Naive thymus-derived CD4-positive, alpha-beta T cell (primary cell): ENCODE data around the gene NR0B2. TPM values are rescaled to one million over a fixed set of nuclear protein-coding genes. Genes with fewer than 3 reads are reported as not detected.
A peak's percentile ranks its signal among the peaks of the same experiment; 100 is the strongest.

Experiments used
- ATAC-seq: fragments of 150-1000 bp; cut with Tn5 transposase; 2 replicates; pipeline ENCODE4 v1.10.0; 2021; ENCODE audit warnings: mild to moderate bottlenecking, moderate library complexity
- CTCF ChIA-PET: fragments of 350-600 bp; sonication (Branson Sonifier 250); formaldehyde crosslinking; loops from one replicate; lab custom pipeline; 2021; ENCODE audit warnings: antibody characterized with exemption; lab: Charles Lee
- POLR2A ChIA-PET: fragments of 350-600 bp; sonication (Branson Sonifier 250); formaldehyde crosslinking; loops from one replicate; lab custom pipeline; 2021; ENCODE audit warnings: antibody characterized with exemption, inconsistent platforms; lab: Charles Lee
- DNase-seq, 9 donors: peaks; one replicate each; pipeline versions ENCODE4 v3.0.0 to v3.0.0-alpha.2; 2020 to 2022; ENCODE audit warnings: mixed read lengths in 1 of 9
- H3K27ac ChIP-seq: one replicate; pipeline ENCODE4 v1.7.0; 2013; ENCODE audit warnings: mild to moderate bottlenecking, low read depth, low read length, moderate library complexity
- H3K27me3 ChIP-seq, 2 donors: one replicate each; pipeline ENCODE4 v1.7.0; 2013; ENCODE audit warnings: low read length in 2 of 2, mild to moderate bottlenecking in 2 of 2, moderate library complexity in 2 of 2; ENCODE audit not compliant: control insufficient read depth in 2 of 2, insufficient read depth in 2 of 2
- H3K36me3 ChIP-seq, 3 experiments: 1 replicate in 2 of 3; 2 replicates in 1 of 3; pipeline ENCODE4 v1.7.0; 2013; ENCODE audit warnings: low read length in 3 of 3, mild to moderate bottlenecking in 3 of 3, moderate library complexity in 1 of 3; ENCODE audit not compliant: insufficient read depth in 3 of 3, control insufficient read depth in 2 of 3
- H3K4me1 ChIP-seq, 2 donors: one replicate each; pipeline ENCODE4 v1.7.0; 2013; ENCODE audit warnings: low read length in 2 of 2, mild to moderate bottlenecking in 2 of 2, moderate library complexity in 1 of 2; ENCODE audit not compliant: control insufficient read depth in 2 of 2, insufficient read depth in 2 of 2
- H3K4me3 ChIP-seq: 2 replicates; pipeline ENCODE4 v1.7.0; 2013; ENCODE audit warnings: mild to moderate bottlenecking, low read length
- H3K9me3 ChIP-seq, 3 experiments: 1 replicate in 2 of 3; 2 replicates in 1 of 3; pipeline ENCODE4 v1.7.0; 2013; ENCODE audit warnings: low read length in 3 of 3; ENCODE audit not compliant: control insufficient read depth in 2 of 3
- H3K27ac Mint-ChIP-seq, 9 donors: one replicate each; pipeline ENCODE4 v1.8.0; 2020 to 2022; ENCODE audit warnings: mixed read lengths in 9 of 9, mild to moderate bottlenecking in 8 of 9, moderate library complexity in 5 of 9, inconsistent platforms in 2 of 9
- H3K27me3 Mint-ChIP-seq, 5 donors: one replicate each; pipeline ENCODE4 v1.8.0; 2021 to 2022; ENCODE audit warnings: mixed read lengths in 5 of 5, mild to moderate bottlenecking in 1 of 5
- H3K36me3 Mint-ChIP-seq, 5 donors: one replicate each; pipeline ENCODE4 v1.8.0; 2020 to 2022; ENCODE audit warnings: mixed read lengths in 5 of 5, mild to moderate bottlenecking in 3 of 5, inconsistent platforms in 1 of 5
- H3K4me1 Mint-ChIP-seq, 7 donors: one replicate each; pipeline ENCODE4 v1.8.0; 2020 to 2022; ENCODE audit warnings: mixed read lengths in 7 of 7, mild to moderate bottlenecking in 3 of 7, inconsistent platforms in 1 of 7
- H3K4me3 Mint-ChIP-seq, 10 donors: one replicate each; pipeline ENCODE4 v1.8.0; 2020 to 2022; ENCODE audit warnings: mild to moderate bottlenecking in 10 of 10, mixed read lengths in 10 of 10, moderate library complexity in 6 of 10, inconsistent platforms in 2 of 10
- H3K9me3 Mint-ChIP-seq, 11 donors: one replicate each; pipeline ENCODE4 v1.8.0; 2020 to 2022; ENCODE audit warnings: mixed read lengths in 11 of 11, mild to moderate bottlenecking in 4 of 11, inconsistent platforms in 1 of 11, moderate library complexity in 1 of 11
- intact Hi-C, 2 donors: fragments of 100-400 bp; cut with micrococcal nuclease; formaldehyde crosslinking; loops; one replicate each; pipeline ENCODE4 v1.15.1; 2023
- polyA plus RNA-seq, 2 donors: library from polyadenylated mRNA; unstranded; fragments of 300-500 nt; fragmentation: Illumina TruSeq; gene quantifications; one replicate each; pipeline ENCODE4 v1.2.3, GENCODE V29; 2021
- total RNA-seq, 6 experiments: library from RNA in 5 of 6; stranded (reverse) in 5 of 6; gene quantifications; 1 replicate in 5 of 6; 2 replicates in 1 of 6; pipeline ENCODE4 v1.2.3 and lab custom pipeline; 2021 to 2026

NR0B2 gene
- total and polyA plus RNA-seq, 7 experiments from 2014 or later: not detected

- Histone ChIP-seq H3K4me3 (no peak overlapping the region), H3K27me3 (no peaks in the 10 kb centered on the region), H3K36me3 (no peaks in the 10 kb centered on the region), H3K9me3 (no peaks in the 10 kb centered on the region), H3K27ac (no peak overlapping the region), H3K4me1 (no peaks in the 10 kb centered on the region)
- Mint-ChIP-seq H3K4me1 (no peaks in the 10 kb centered on the region), H3K27ac (no peak overlapping the region), H3K27me3 (peaks cover 0 to 6% (median 0%) of the 10 kb centered on the region in 5 donors), H3K4me3 (no peak overlapping the region), H3K9me3 (no peaks in the 10 kb centered on the region), H3K36me3 (peaks cover 0 to under 1% (median 0%) of the 10 kb centered on the region in 5 donors)
- ChIA-PET POLR2A (interaction anchor here (0.8 to 1.0 kb wide), 2 partner anchors 9 to 14 kb away, joined by 3 read pairs; no protein-coding TSS in a partner anchor), CTCF (no interaction called here)
- DNase-seq (no peak), ATAC-seq (no peak)
- intact Hi-C loops: no loop called here
Measured at GRCh38 chr1:26913389-26913753, 404 bp downstream of the NR0B2 start.

- no peaks in the 10 kb centered on the region for H3K4me1 ChIP-seq
- ATAC-seq: no peak
- peaks cover 0 to 4% (median 0%) of the 10 kb centered on the region in 5 donors for H3K36me3 Mint-ChIP-seq
- H3K4me1 Mint-ChIP-seq: peaks cover 0 to 3% (median 0%) of the 10 kb centered on the region in 7 donors
- no peaks in the 10 kb centered on the region for H3K9me3 Mint-ChIP-seq
- H3K27ac Mint-ChIP-seq: no peak overlapping the region
- H3K9me3 ChIP-seq: no peaks in the 10 kb centered on the region
- CTCF ChIA-PET: no interaction called here
- DNase-seq: no peak
- intact Hi-C loops: no loop called here
- H3K4me3 Mint-ChIP-seq: no peak overlapping the region
- no peak overlapping the region for H3K27ac ChIP-seq
- POLR2A ChIA-PET: no interaction called here
- H3K4me3 ChIP-seq: no peak overlapping the region
- no peaks in the 10 kb centered on the region for H3K27me3 ChIP-seq
- H3K36me3 ChIP-seq: no peaks in the 10 kb centered on the region
- peaks cover 0 to 6% (median 0%) of the 10 kb centered on the region in 5 donors for H3K27me3 Mint-ChIP-seq
Measured at GRCh38 chr1:26912147-26912490, 1.7 kb downstream of the NR0B2 start.

DNA sequence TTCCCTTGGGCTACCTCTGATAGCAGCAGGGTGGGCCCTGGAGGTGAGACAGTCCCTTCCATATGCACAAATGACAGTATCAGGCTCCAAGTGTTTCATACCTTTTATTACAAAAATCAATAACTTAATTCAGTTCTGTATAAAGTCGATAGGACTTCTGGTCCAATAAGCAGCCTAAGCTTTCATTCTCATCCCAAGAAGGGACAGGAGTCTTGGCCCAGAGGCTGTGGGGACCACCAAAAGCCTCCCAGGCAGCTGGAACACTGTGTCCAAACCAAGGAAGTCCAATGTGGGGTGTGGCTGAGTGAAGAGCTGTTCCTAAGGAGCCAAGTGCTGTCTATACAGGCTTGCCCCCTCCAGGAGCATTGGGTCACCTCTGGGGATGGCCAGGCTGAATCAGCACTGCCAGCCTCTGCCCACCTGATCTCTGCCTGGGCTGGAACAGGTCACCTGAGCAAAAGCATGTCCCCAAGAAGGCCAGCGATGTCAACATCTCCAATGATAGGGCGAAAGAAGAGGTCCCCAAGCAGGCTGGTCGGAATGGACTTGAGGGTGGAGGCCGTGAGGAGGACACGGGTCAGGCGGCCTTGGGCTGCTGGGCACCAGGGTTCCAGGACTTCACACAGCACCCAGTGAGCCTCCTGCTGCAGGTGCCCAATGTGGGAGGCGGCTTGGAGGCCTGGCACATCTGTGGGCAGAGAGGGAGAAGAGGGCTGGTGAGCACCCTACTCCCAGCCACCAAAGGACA, 2.2 kb downstream of the NR0B2 start:
- ChIA-PET CTCF (no interaction called here), POLR2A (no interaction called here)
- peaks cover 0 to 4% (median 0%) of the 10 kb centered on the region in 5 donors for H3K36me3 Mint-ChIP-seq
- no peak for ATAC-seq
- H3K4me1 Mint-ChIP-seq: peaks cover 0 to 3% (median 0%) of the 10 kb centered on the region in 7 donors
- H3K27me3 ChIP-seq: no peaks in the 10 kb centered on the region
- H3K27ac Mint-ChIP-seq: no peak overlapping the region
- intact Hi-C loops: no loop called here
- no peaks in the 10 kb centered on the region for H3K4me1 ChIP-seq
- no peaks in the 10 kb centered on the region for H3K9me3 ChIP-seq
- DNase-seq: no peak
- H3K9me3 Mint-ChIP-seq: no peaks in the 10 kb centered on the region
- H3K27ac ChIP-seq: no peak overlapping the region
- H3K27me3 Mint-ChIP-seq: peaks cover 0 to 6% (median 0%) of the 10 kb centered on the region in 5 donors
- H3K36me3 ChIP-seq: no peaks in the 10 kb centered on the region
- no peak overlapping the region for H3K4me3 ChIP-seq
- no peak overlapping the region for H3K4me3 Mint-ChIP-seq

- H3K27me3 Mint-ChIP-seq: peaks cover 0 to 6% (median 0%) of the 10 kb centered on the region in 5 donors
- Histone ChIP-seq H3K9me3 (no peaks in the 10 kb centered on the region), H3K27ac (no peak overlapping the region), H3K4me1 (no peaks in the 10 kb centered on the region), H3K27me3 (no peaks in the 10 kb centered on the region), H3K36me3 (no peaks in the 10 kb centered on the region), H3K4me3 (no peak overlapping the region)
- ChIA-PET POLR2A (interaction anchor here (1.4 kb wide), 1 partner anchor 10 kb away, joined by 5 read pairs; the partner anchor contains the start of gene GPATCH3), CTCF (no interaction called here)
- peaks cover 0 to 4% (median 0%) of the 10 kb centered on the region in 5 donors for H3K36me3 Mint-ChIP-seq
- intact Hi-C loops: no loop called here
- peaks cover 0 to 1% (median 0%) of the 10 kb centered on the region in 11 donors for H3K9me3 Mint-ChIP-seq
- H3K27ac Mint-ChIP-seq: peak overlapping the region in 1 of 9 donors; percentile 30
- peaks cover 0 to 3% (median 0%) of the 10 kb centered on the region in 7 donors for H3K4me1 Mint-ChIP-seq
- no peak for ATAC-seq
- no peak overlapping the region for H3K4me3 Mint-ChIP-seq
- no peak for DNase-seq
Measured at GRCh38 chr1:26910343-26911160, 3.2 kb downstream of the NR0B2 start.

DNA sequence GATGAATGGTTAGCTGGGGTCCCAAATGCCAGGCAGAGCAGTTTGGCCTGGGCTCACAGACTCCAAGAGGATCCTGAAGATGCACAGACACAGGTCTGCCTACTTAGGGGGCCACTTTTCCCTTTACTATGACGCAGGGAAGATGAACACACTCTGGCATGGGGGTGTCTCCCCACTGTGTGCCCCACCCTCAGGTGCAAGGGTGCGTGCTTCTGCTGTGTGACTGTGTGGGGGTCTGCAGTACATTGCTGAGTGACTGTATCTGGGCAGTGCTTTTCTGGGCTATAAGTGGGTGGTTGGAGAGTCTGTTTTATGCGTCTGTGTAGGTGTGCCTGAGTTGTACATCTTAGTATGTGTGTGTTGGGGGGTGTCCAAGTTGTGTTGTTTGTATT, 3.8 kb downstream of the NR0B2 start:
- CTCF ChIA-PET: no interaction called here
- ATAC-seq (no peak), DNase-seq (no peak)
- Mint-ChIP-seq H3K36me3 (peaks cover 0 to 4% (median 0%) of the 10 kb centered on the region in 5 donors), H3K27ac (peak overlapping the region in 1 of 9 donors; percentile 30), H3K4me3 (no peak overlapping the region), H3K4me1 (peaks cover 0 to 3% (median 0%) of the 10 kb centered on the region in 7 donors), H3K27me3 (peaks cover 0 to 6% (median 0%) of the 10 kb centered on the region in 5 donors), H3K9me3 (peaks cover 0 to 1% (median 0%) of the 10 kb centered on the region in 11 donors)
- no peaks in the 10 kb centered on the region for H3K27me3 ChIP-seq
- H3K4me3 ChIP-seq: no peak overlapping the region
- H3K36me3 ChIP-seq: no peaks in the 10 kb centered on the region
- H3K9me3 ChIP-seq: no peaks in the 10 kb centered on the region
- H3K27ac ChIP-seq: no peak overlapping the region
- intact Hi-C loops: no loop called here
- no peaks in the 10 kb centered on the region for H3K4me1 ChIP-seq
- POLR2A ChIA-PET: interaction anchor here (1.4 kb wide), 1 partner anchor 9 kb away, joined by 5 read pairs; the partner anchor contains the start of gene GPATCH3

- POLR2A ChIA-PET: no interaction called here
- peaks cover 0 to 4% (median 0%) of the 10 kb centered on the region in 5 donors for H3K36me3 Mint-ChIP-seq
- no peak overlapping the region for H3K4me3 Mint-ChIP-seq
- Histone ChIP-seq H3K9me3 (no peaks in the 10 kb centered on the region), H3K27ac (no peak overlapping the region), H3K27me3 (no peaks in the 10 kb centered on the region), H3K4me1 (no peaks in the 10 kb centered on the region), H3K36me3 (no peaks in the 10 kb centered on the region), H3K4me3 (no peak overlapping the region)
- DNase-seq (no peak), ATAC-seq (no peak)
- intact Hi-C loops: no loop called here
- peaks cover 0 to 5% (median 2%) of the 10 kb centered on the region in 7 donors for H3K4me1 Mint-ChIP-seq
- H3K9me3 Mint-ChIP-seq: peaks cover 0 to 1% (median 0%) of the 10 kb centered on the region in 11 donors
- H3K27me3 Mint-ChIP-seq: peaks cover 0 to 6% (median 0%) of the 10 kb centered on the region in 5 donors
- CTCF ChIA-PET: no interaction called here
- no peak overlapping the region for H3K27ac Mint-ChIP-seq
Measured at GRCh38 chr1:26907071-26907917, 6.5 kb downstream of the NR0B2 start.
